RCC 7860 (cell line): ENCODE data around the gene OLFM3.

Source experiments
- DNase-seq: peaks from one replicate; pipeline ENCODE4 v3.0.0-alpha.2; 2015; ENCODE audit warnings: low spot score
- FAIRE-seq: peaks from 2 replicates; lab custom pipeline; 2012; peaks lifted over from hg19 to GRCh38; lab: Jason Lieb, UNC

OLFM3 gene

GRCh38 chr1:101996825-101997465 is at the start of gene OLFM3:
TSS of gene OLFM3 (minus strand) at chr1:101996926.
- FAIRE-seq (no peak), DNase-seq (no peak)

- DNase-seq (no peak), FAIRE-seq (no peak)
Observed at GRCh38 chr1:102045752-102046151, 49.0 kb upstream of the OLFM3 start.

GRCh38 chr1:102032534-102032933 is 35.8 kb upstream of the OLFM3 start:
- DNase-seq: no peak
- FAIRE-seq: no peak

- peak; percentile 25 for FAIRE-seq
- DNase-seq: no peak
Observed at GRCh38 chr1:102019530-102019929, 22.8 kb upstream of the OLFM3 start.

GRCh38 chr1:102015728-102016127 is 19.0 kb upstream of the OLFM3 start:
- DNase-seq: no peak
- no peak for FAIRE-seq

- DNase-seq (no peak), FAIRE-seq (no peak)
Observed at GRCh38 chr1:102002057-102002456, 5.3 kb upstream of the OLFM3 start.

- no peak for FAIRE-seq
Observed at GRCh38 chr1:101995984-101996745, 561 bp downstream of the OLFM3 start.

GRCh38 chr1:101993710-101994109 is 3.0 kb downstream of the OLFM3 start:
- DNase-seq (no peak), FAIRE-seq (no peak)

More at GRCh38 chr1:101995984-101996745, 561 bp downstream of the OLFM3 start:
- DNase-seq: no peak

- no peak for FAIRE-seq
- DNase-seq: no peak
Observed at GRCh38 chr1:101992821-101993575, 3.7 kb downstream of the OLFM3 start.

GRCh38 chr1:101980974-101981373 is 15.8 kb downstream of the OLFM3 start:
- DNase-seq (no peak), FAIRE-seq (no peak)

- FAIRE-seq: no peak
Observed at GRCh38 chr1:101977266-101977665, 19.5 kb downstream of the OLFM3 start.

GRCh38 chr1:101976161-101976560 is 20.6 kb downstream of the OLFM3 start:
- FAIRE-seq (no peak), DNase-seq (no peak)

More at GRCh38 chr1:101977266-101977665, 19.5 kb downstream of the OLFM3 start:
- DNase-seq: no peak

- no peak for DNase-seq
- FAIRE-seq: no peak
Observed at GRCh38 chr1:101975371-101975770, 21.4 kb downstream of the OLFM3 start.

- DNase-seq: no peak
- FAIRE-seq: no peak
Observed at GRCh38 chr1:101974599-101975274, 22.0 kb downstream of the OLFM3 start.

- FAIRE-seq: no peak
- DNase-seq: no peak
Observed at GRCh38 chr1:101971304-101971703, 25.4 kb downstream of the OLFM3 start.

GRCh38 chr1:101967871-101968270 is 28.9 kb downstream of the OLFM3 start:
- DNase-seq: no peak
- FAIRE-seq: no peak

GRCh38 chr1:101965341-101965740 is 31.4 kb downstream of the OLFM3 start:
- DNase-seq (no peak), FAIRE-seq (no peak)

GRCh38 chr1:101964708-101965107 is 32.0 kb downstream of the OLFM3 start:
- no peak for FAIRE-seq
- no peak for DNase-seq

GRCh38 chr1:101960142-101960541 is 36.6 kb downstream of the OLFM3 start:
- FAIRE-seq: no peak

GRCh38 chr1:101959456-101959855 is 37.3 kb downstream of the OLFM3 start:
- DNase-seq (no peak), FAIRE-seq (no peak)

More at GRCh38 chr1:101960142-101960541, 36.6 kb downstream of the OLFM3 start:
- no peak for DNase-seq

GRCh38 chr1:101957771-101958170 is 39.0 kb downstream of the OLFM3 start:
- FAIRE-seq (no peak), DNase-seq (no peak)
